ENCODE results near the gene KCNC3. TPM values are rescaled to one million over a fixed set of nuclear protein-coding genes. Genes with fewer than 3 reads are reported as not detected.

KCNC3 gene
- total and polyA plus RNA-seq, 2 of the 13 experiments (the other 11 are each of a cell fraction or from before 2014, with no cell fraction given), result 0.29 to 1.7 TPM

GRCh38 chr19:50376166-50377050 lies 47.2 kb upstream of the KCNC3 start, which contains the start of gene NR1H2 (continued):
- TF ChIP-seq ZSCAN20 (CRISPR knock-in tag; IDR thresholded peaks at IDR 0.05; ENCODE audit: borderline replicate concordance) (peak; percentile 62; the same call in 1 of the 2 replicates), KLF9 (CRISPR knock-in tag; IDR thresholded peaks at IDR 0.05; ENCODE audit: low read depth) (0 out of 2 replicates have a peak, but pooled peaks have one; percentile 42), POLR2G (IDR thresholded peaks at IDR 0.05; ENCODE audit: low read depth, low read length) (peak; percentile 85), HOXA3 (CRISPR knock-in tag; IDR thresholded peaks at IDR 0.05) (peak; percentile 97), ZNF503 (CRISPR knock-in tag; IDR thresholded peaks at IDR 0.05) (no peak), JUNB (CRISPR knock-in tag; IDR thresholded peaks at IDR 0.05; ENCODE audit: borderline replicate concordance) (no peak), ZNF879 (CRISPR knock-in tag; IDR thresholded peaks at IDR 0.05) (no peak), MAZ (IDR thresholded peaks at IDR 0.05; ENCODE audit: borderline replicate concordance, low read depth, low read length) (peak; percentile 27; the same call in 1 of the 2 replicates), MAZ (CRISPR knock-in tag; IDR thresholded peaks at IDR 0.05; ENCODE audit: low read depth) (peak; percentile 40; the same call in 1 of the 2 replicates), NKX3-1 (CRISPR knock-in tag; IDR thresholded peaks at IDR 0.05) (peak; percentile 75; the same call in 1 of the 2 replicates), ARID3A (IDR thresholded peaks at IDR 0.05; ENCODE audit: low read depth, low read length) (no peak), MEF2D (CRISPR knock-in tag; IDR thresholded peaks at IDR 0.05) (no peak), GPBP1L1 (CRISPR knock-in tag; IDR thresholded peaks at IDR 0.05) (no peak), ZNF513 (CRISPR knock-in tag; conservative IDR thresholded peaks at IDR 0.05) (no peak), ZNF740 (CRISPR knock-in tag; IDR thresholded peaks at IDR 0.05) (no peak), JDP2 (CRISPR knock-in tag; IDR thresholded peaks at IDR 0.05; ENCODE audit: borderline replicate concordance) (no peak), ZFP62 (CRISPR knock-in tag; IDR thresholded peaks at IDR 0.05) (no peak), ZFP82 (CRISPR knock-in tag; IDR thresholded peaks at IDR 0.05; ENCODE audit: borderline replicate concordance) (no peak)
- TF ChIP-seq, protein P1, sequence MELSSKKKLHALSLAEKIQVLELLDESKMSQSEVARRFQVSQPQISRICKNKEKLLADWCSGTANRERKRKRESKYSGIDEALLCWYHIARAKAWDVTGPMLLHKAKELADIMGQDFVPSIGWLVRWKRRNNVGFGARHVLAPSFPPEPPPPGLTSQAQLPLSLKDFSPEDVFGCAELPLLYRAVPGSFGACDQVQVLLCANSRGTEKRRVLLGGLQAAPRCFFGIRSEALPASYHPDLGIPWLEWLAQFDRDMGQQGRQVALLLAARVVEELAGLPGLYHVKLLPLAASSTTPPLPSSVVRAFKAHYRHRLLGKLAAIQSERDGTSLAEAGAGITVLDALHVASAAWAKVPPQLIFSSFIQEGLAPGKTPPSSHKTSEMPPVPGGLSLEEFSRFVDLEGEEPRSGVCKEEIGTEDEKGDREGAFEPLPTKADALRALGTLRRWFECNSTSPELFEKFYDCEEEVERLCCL (CRISPR knock-in tag; IDR thresholded peaks at IDR 0.05; ENCODE audit: borderline replicate concordance), result no peak
- TF ChIP-seq, protein P2, sequence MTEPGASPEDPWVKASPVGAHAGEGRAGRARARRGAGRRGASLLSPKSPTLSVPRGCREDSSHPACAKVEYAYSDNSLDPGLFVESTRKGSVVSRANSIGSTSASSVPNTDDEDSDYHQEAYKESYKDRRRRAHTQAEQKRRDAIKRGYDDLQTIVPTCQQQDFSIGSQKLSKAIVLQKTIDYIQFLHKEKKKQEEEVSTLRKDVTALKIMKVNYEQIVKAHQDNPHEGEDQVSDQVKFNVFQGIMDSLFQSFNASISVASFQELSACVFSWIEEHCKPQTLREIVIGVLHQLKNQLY (CRISPR knock-in tag; IDR thresholded peaks at IDR 0.05), result no peak; the same call in 1 of the 2 replicates

All from HepG2 (cell line).